Keratinocyte (primary cell): ENCODE measurements around the gene SIGLEC5.

Source experiments
- EZH2 ChIP-seq: IDR thresholded peaks from one replicate; pipeline ENCODE4 v1.6.1; 2012; ENCODE audit warnings: inconsistent platforms, mild to moderate bottlenecking, low read length, moderate library complexity
- TF ChIP-seq, protein P1 (sequence below), 3 experiments: IDR thresholded peaks in 1 of 3; conservative IDR thresholded peaks in 1 of 3; optimal IDR thresholded peaks in 1 of 3; 2 replicates in 2 of 3; 3 replicates in 1 of 3; pipeline versions ENCODE3 to v1.5.1; 2011; ENCODE audit warnings: low read length in 3 of 3, mild to moderate bottlenecking in 3 of 3, moderate library complexity in 2 of 3, control low read depth in 1 of 3, inconsistent platforms in 1 of 3; ENCODE audit not compliant: insufficient read depth in 2 of 3; ENCODE audit errors: extremely low read depth in 1 of 3

DNA sequence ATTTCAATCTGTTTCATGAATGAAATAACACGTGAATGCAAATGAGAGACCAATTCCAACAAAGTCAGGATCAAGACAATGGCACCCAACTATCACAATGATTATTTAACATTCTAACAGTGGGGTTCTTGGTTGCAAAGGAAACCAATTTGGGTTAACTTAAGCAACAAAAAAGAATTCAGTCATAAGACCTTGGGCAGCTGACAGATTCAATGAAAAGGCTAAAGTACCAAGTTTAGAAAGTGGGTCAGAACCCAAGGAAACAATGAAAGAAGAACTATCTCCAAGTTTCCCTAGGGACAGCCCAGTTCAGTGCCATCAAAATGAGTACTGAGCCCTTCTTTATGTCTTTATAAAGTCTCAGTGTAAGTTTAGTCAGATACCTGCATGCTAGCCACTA, 33.9 kb upstream of the SIGLEC5 start:
- TF ChIP-seq, protein P1, sequence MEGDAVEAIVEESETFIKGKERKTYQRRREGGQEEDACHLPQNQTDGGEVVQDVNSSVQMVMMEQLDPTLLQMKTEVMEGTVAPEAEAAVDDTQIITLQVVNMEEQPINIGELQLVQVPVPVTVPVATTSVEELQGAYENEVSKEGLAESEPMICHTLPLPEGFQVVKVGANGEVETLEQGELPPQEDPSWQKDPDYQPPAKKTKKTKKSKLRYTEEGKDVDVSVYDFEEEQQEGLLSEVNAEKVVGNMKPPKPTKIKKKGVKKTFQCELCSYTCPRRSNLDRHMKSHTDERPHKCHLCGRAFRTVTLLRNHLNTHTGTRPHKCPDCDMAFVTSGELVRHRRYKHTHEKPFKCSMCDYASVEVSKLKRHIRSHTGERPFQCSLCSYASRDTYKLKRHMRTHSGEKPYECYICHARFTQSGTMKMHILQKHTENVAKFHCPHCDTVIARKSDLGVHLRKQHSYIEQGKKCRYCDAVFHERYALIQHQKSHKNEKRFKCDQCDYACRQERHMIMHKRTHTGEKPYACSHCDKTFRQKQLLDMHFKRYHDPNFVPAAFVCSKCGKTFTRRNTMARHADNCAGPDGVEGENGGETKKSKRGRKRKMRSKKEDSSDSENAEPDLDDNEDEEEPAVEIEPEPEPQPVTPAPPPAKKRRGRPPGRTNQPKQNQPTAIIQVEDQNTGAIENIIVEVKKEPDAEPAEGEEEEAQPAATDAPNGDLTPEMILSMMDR (optimal IDR thresholded peaks at IDR 0.05 in 1 of 3, IDR thresholded peaks at IDR 0.05 in 1 of 3, conservative IDR thresholded peaks at IDR 0.05 in 1 of 3; ENCODE audit: extremely low read depth in 1 of 3, insufficient read depth in 2 of 3, low read length in 3 of 3) = no peak
- no peak for TF ChIP-seq EZH2
